Hepatocyte (in vitro differentiated cells): Measurements from ENCODE around the gene COL5A1. TPM values are rescaled to one million over a fixed set of nuclear protein-coding genes. Genes with fewer than 3 reads are reported as not detected.
"Not testable (repeated sequence)": the region's sequence is repeated elsewhere in the genome, so short reads cannot be mapped to it uniquely, and the experiment has no call there.

Source experiments
- DNase-seq: peaks from one replicate; pipeline ENCODE4 v3.0.0-alpha.2; 2016; ENCODE audit warnings: low spot score
- H2AFZ ChIP-seq: fragments of 200-600 bp; sonication (generic); 2 replicates; pipeline ENCODE4 v1.6.0; 2016; ENCODE audit warnings: antibody characterized with exemption, mild to moderate bottlenecking
- H3K27ac ChIP-seq: fragments of 200-600 bp; sonication (generic); 2 replicates; pipeline ENCODE4 v1.5.1; 2016; ENCODE audit warnings: mild to moderate bottlenecking
- H3K27me3 ChIP-seq: fragments of 200-600 bp; sonication (generic); 2 replicates; pipeline ENCODE4 v1.6.1; 2016
- H3K36me3 ChIP-seq: fragments of 200-600 bp; sonication (generic); replicated peaks from 2 replicates; pipeline ENCODE4 v1.5.1; 2016; ENCODE audit warnings: low read depth; ENCODE audit not compliant: insufficient read depth
- H3K4me1 ChIP-seq: fragments of 200-600 bp; sonication (generic); 2 replicates; pipeline ENCODE4 v1.5.1; 2016; ENCODE audit warnings: mild to moderate bottlenecking, moderate library complexity; ENCODE audit not compliant: insufficient read depth
- H3K4me2 ChIP-seq: fragments of 200-600 bp; sonication (generic); 2 replicates; pipeline ENCODE4 v1.6.0; 2016
- H3K4me3 ChIP-seq: fragments of 200-600 bp; sonication (generic); 2 replicates; pipeline ENCODE4 v1.5.1; 2016; ENCODE audit warnings: mild to moderate bottlenecking
- H3K79me2 ChIP-seq: fragments of 200-600 bp; sonication (generic); 2 replicates; pipeline ENCODE4 v1.6.0; 2017; ENCODE audit warnings: mild to moderate bottlenecking
- H3K9me2 ChIP-seq: fragments of 200-600 bp; sonication (generic); replicated peaks from 2 replicates; pipeline ENCODE4 v1.6.0; 2017; ENCODE audit warnings: mild to moderate bottlenecking; ENCODE audit not compliant: insufficient read depth
- H3K9me3 ChIP-seq: fragments of 200-600 bp; sonication (generic); 2 replicates; pipeline ENCODE4 v1.5.1; 2016; ENCODE audit warnings: low read depth, mild to moderate bottlenecking
- H4K20me1 ChIP-seq: fragments of 200-600 bp; sonication (generic); 2 replicates; pipeline ENCODE4 v1.6.0; 2016; ENCODE audit warnings: mild to moderate bottlenecking; ENCODE audit not compliant: insufficient read depth, poor library complexity, severe bottlenecking
- CTCF ChIP-seq: fragments of 200-600 bp; sonication (generic); IDR thresholded peaks from 2 replicates; pipeline ENCODE4 v1.5.1; 2016; ENCODE audit warnings: antibody characterized with exemption, mild to moderate bottlenecking; ENCODE audit not compliant: poor library complexity
- EZH2 ChIP-seq: fragments of 200-600 bp; sonication (generic); IDR thresholded peaks from 2 replicates; pipeline ENCODE4 v1.6.1; 2016; ENCODE audit warnings: antibody characterized with exemption, mild to moderate bottlenecking, borderline replicate concordance
- EZH2phosphoT487 ChIP-seq: fragments of 200-600 bp; sonication (generic); IDR thresholded peaks from one replicate; pipeline ENCODE4 v1.6.1; 2018; ENCODE audit warnings: antibody characterized with exemption, mild to moderate bottlenecking, low read depth, moderate library complexity; ENCODE audit not compliant: unreplicated experiment, severe bottlenecking
- WGBS: methylation state at CpG from one replicate; pipeline ENCODE4 v1.1.6; 2016; ENCODE audit warnings: low lambda C conversion rate; ENCODE audit errors: missing lambda C conversion rate; 5-methylcytosine and 5-hydroxymethylcytosine counted together
- polyA plus RNA-seq: library from polyadenylated mRNA; unstranded; fragments of >200 nt; fragmentation: Nextera tagmentation; extraction: Ambion mirVana; gene quantifications from 2 replicates; pipeline ENCODE4 v1.2.1, GENCODE V29; 2016
- total RNA-seq: library from RNA; depleted of rRNA; stranded (reverse); fragments of >200 nt; gene quantifications from 2 replicates; pipeline ENCODE4 v1.2.3, GENCODE V29; 2014

Gene COL5A1
- total and polyA plus RNA-seq, 2 experiments from 2014 or later = 342 to 347 TPM

GRCh38 chr9:134682651-134683364, 41.2 kb downstream of the COL5A1 start:
- H3K4me2 ChIP-seq = no peak overlapping the region
- DNase-seq = no peak
- H3K36me3 ChIP-seq = no peaks in the 10 kb centered on the region
- no peak for TF ChIP-seq EZH2phosphoT487
- TF ChIP-seq CTCF = no peak
- TF ChIP-seq EZH2 = no peak
- 88% methylated on average over 25 of the region's 25 CpGs for WGBS
- no peak overlapping the region for H3K4me3 ChIP-seq
- H3K9me2 ChIP-seq = no peaks in the 10 kb centered on the region
- H3K9me3 ChIP-seq = no peaks in the 10 kb centered on the region
- H3K4me1 ChIP-seq = peaks cover 4% of the 10 kb centered on the region
- peaks cover 96% of the 10 kb centered on the region for H4K20me1 ChIP-seq
- no peaks in the 10 kb centered on the region for H3K27me3 ChIP-seq
- peaks cover 68% of the 10 kb centered on the region for H3K79me2 ChIP-seq
- no peak overlapping the region for H3K27ac ChIP-seq
- no peak overlapping the region for H2AFZ ChIP-seq

- H4K20me1 ChIP-seq = peaks cover 96% of the 10 kb centered on the region
- TF ChIP-seq EZH2phosphoT487 (no peak), EZH2 (no peak), CTCF (no peak)
- no peak overlapping the region for H3K4me2 ChIP-seq
- H3K4me3 ChIP-seq = no peak overlapping the region
- H3K79me2 ChIP-seq = peaks cover 68% of the 10 kb centered on the region
- H3K36me3 ChIP-seq = no peaks in the 10 kb centered on the region
- H3K27ac ChIP-seq = no peak overlapping the region
- no peaks in the 10 kb centered on the region for H3K9me2 ChIP-seq
- no peak overlapping the region for H2AFZ ChIP-seq
- H3K4me1 ChIP-seq = peaks cover 4% of the 10 kb centered on the region
- no peaks in the 10 kb centered on the region for H3K27me3 ChIP-seq
- WGBS = 92% methylated on average over 22 of the region's 22 CpGs
- H3K9me3 ChIP-seq = no peaks in the 10 kb centered on the region
- DNase-seq = no peak
Measured at GRCh38 chr9:134683714-134684374, 42.2 kb downstream of the COL5A1 start.

- Histone ChIP-seq H3K27me3 (no peaks in the 10 kb centered on the region), H3K4me3 (no peak overlapping the region), H4K20me1 (peaks cover 97% of the 10 kb centered on the region), H3K79me2 (peaks cover 70% of the 10 kb centered on the region), H3K9me2 (no peaks in the 10 kb centered on the region), H2AFZ (no peak overlapping the region), H3K27ac (no peak overlapping the region), H3K9me3 (no peaks in the 10 kb centered on the region), H3K36me3 (no peaks in the 10 kb centered on the region), H3K4me1 (peaks cover 4% of the 10 kb centered on the region), H3K4me2 (no peak overlapping the region)
- WGBS = 100% methylated on average over 3 of the region's 3 CpGs
- no peak for DNase-seq
- TF ChIP-seq EZH2 (no peak), EZH2phosphoT487 (no peak), CTCF (no peak)
Measured at GRCh38 chr9:134684375-134684723, 42.7 kb downstream of the COL5A1 start.

GRCh38 chr9:134684941-134685340, 43.3 kb downstream of the COL5A1 start:
- peaks cover 97% of the 10 kb centered on the region for H4K20me1 ChIP-seq
- not testable (repeated sequence) for DNase-seq, H2AFZ ChIP-seq, H3K9me3 ChIP-seq, H3K36me3 ChIP-seq, H3K4me1 ChIP-seq, H3K27ac ChIP-seq, H3K9me2 ChIP-seq, H3K4me2 ChIP-seq, H3K27me3 ChIP-seq, H3K4me3 ChIP-seq
- peaks cover 73% of the 10 kb centered on the region for H3K79me2 ChIP-seq
